OCI-LY7 (cell line): ENCODE measurements around the gene ALKBH3. TPM values are rescaled to one million over a fixed set of nuclear protein-coding genes. Genes with fewer than 3 reads are reported as not detected.

Experiments
- BruUV-seq: library from RNA; stranded (reverse); fragments of 400-500 nt; replicated peaks from 2 replicates; lab custom pipeline; 2021; lab: Mats Ljungman, UMichigan
- CTCF ChIA-PET: fragments of 300-600 bp; sonication (Branson Sonifier 250); formaldehyde crosslinking; loops from one replicate; lab custom pipeline; 2022; ENCODE audit warnings: antibody characterized with exemption; ENCODE audit not compliant: unreplicated experiment; lab: Charles Lee
- POLR2A ChIA-PET: fragments of 300-600 bp; sonication (Branson Sonifier 250); formaldehyde crosslinking; loops from one replicate; lab custom pipeline; 2022; ENCODE audit warnings: antibody characterized with exemption; lab: Charles Lee
- DNase-seq: peaks from one replicate; pipeline ENCODE4 v3.0.0-alpha.2; 2015; ENCODE audit warnings: low spot score
- H2AFZ ChIP-seq: fragments of 200-600 bp; sonication (generic), shearing (Covaris generic); 2 replicates; pipeline ENCODE4 v1.6.1; 2014; ENCODE audit warnings: mild to moderate bottlenecking, antibody characterized with exemption, low read length, moderate library complexity
- H3K27ac ChIP-seq: fragments of 200-600 bp; sonication (generic); 2 replicates; pipeline ENCODE4 v1.5.1; 2014; ENCODE audit warnings: mixed run types, low read depth, mild to moderate bottlenecking, moderate library complexity, low read length, inconsistent platforms; ENCODE audit not compliant: poor library complexity, severe bottlenecking
- H3K36me3 ChIP-seq: fragments of 200-600 bp; sonication (generic); 2 replicates; pipeline ENCODE4 v1.6.1; 2014; ENCODE audit warnings: mild to moderate bottlenecking, antibody characterized with exemption, low read length, moderate library complexity, mixed read lengths; ENCODE audit not compliant: insufficient read depth
- H3K4me1 ChIP-seq: fragments of 200-600 bp; sonication (generic); 2 replicates; pipeline ENCODE4 v1.5.1; 2014; ENCODE audit warnings: mild to moderate bottlenecking, low read length; ENCODE audit not compliant: insufficient read depth, poor library complexity, severe bottlenecking
- H3K4me2 ChIP-seq: fragments of 200-600 bp; sonication (generic); 2 replicates; pipeline ENCODE4 v1.6.1; 2014; ENCODE audit warnings: mild to moderate bottlenecking, low read length
- H3K4me3 ChIP-seq: fragments of 200-600 bp; sonication (generic); 2 replicates; pipeline ENCODE4 v1.5.1; 2014; ENCODE audit warnings: mild to moderate bottlenecking, low read depth, low read length; ENCODE audit not compliant: poor library complexity, severe bottlenecking
- H3K79me2 ChIP-seq: fragments of 200-600 bp; sonication (generic); 2 replicates; pipeline ENCODE4 v1.6.1; 2016; ENCODE audit warnings: low read depth, mild to moderate bottlenecking, low read length, moderate library complexity, mixed read lengths; ENCODE audit not compliant: insufficient read depth
- H3K9me2 ChIP-seq: fragments of 200-600 bp; sonication (generic); 2 replicates; pipeline ENCODE4 v1.6.1; 2016; ENCODE audit warnings: mild to moderate bottlenecking, low read length, mixed read lengths; ENCODE audit not compliant: insufficient read depth
- H3K9me3 ChIP-seq: fragments of 200-600 bp; sonication (generic); 2 replicates; pipeline ENCODE4 v1.6.1; 2014; ENCODE audit warnings: mild to moderate bottlenecking, mixed run types, low read length, mixed read lengths
- H4K20me1 ChIP-seq: fragments of 200-600 bp; sonication (generic); 2 replicates; pipeline ENCODE4 v1.6.1; 2014; ENCODE audit warnings: mild to moderate bottlenecking, antibody characterized with exemption, low read length, moderate library complexity, mixed read lengths; ENCODE audit not compliant: insufficient read depth
- CTCF ChIP-seq: fragments of 200-600 bp; sonication (generic); conservative IDR thresholded peaks from 2 replicates; pipeline ENCODE4 v1.5.1; 2014; ENCODE audit warnings: mild to moderate bottlenecking, antibody characterized with exemption, low read length, moderate library complexity, mixed read lengths
- EZH2phosphoT487 ChIP-seq: fragments of 200-600 bp; sonication (generic); IDR thresholded peaks from 2 replicates; pipeline ENCODE4 v1.6.1; 2018; ENCODE audit warnings: low read depth, borderline replicate concordance, mild to moderate bottlenecking, mixed run types, antibody characterized with exemption, low read length, moderate library complexity, mixed read lengths
- intact Hi-C: fragments of 100-400 bp; cut with micrococcal nuclease; formaldehyde crosslinking; loops from one replicate; pipeline ENCODE4 v1.10.0; 2022; ENCODE audit not compliant: unreplicated experiment
- total RNA-seq, 2 experiments: library from RNA; depleted of rRNA in 1 of 2; stranded (reverse); fragments of >200 nt in 1 of 2; shearing (Covaris generic) in 1 of 2; gene quantifications; 2 replicates each; pipeline ENCODE4 v1.2.3, GENCODE V29; 2014 to 2022

Gene ALKBH3
- total RNA-seq, 2 experiments from 2014 or later = not detected

GRCh38 chr11:43904742-43905535, 24.3 kb downstream of the ALKBH3 start:
- no TSS peak for BruUV-seq
- Histone ChIP-seq H3K9me2 (no peaks in the 10 kb centered on the region), H3K4me1 (no peaks in the 10 kb centered on the region), H3K36me3 (no peaks in the 10 kb centered on the region), H3K79me2 (no peaks in the 10 kb centered on the region), H3K4me2 (no peak overlapping the region), H3K9me3 (no peaks in the 10 kb centered on the region), H4K20me1 (no peaks in the 10 kb centered on the region), H3K27ac (no peak overlapping the region), H2AFZ (no peak overlapping the region), H3K4me3 (no peak overlapping the region)
- intact Hi-C loops = no loop called here
- no peak for TF ChIP-seq EZH2phosphoT487
- no peak for TF ChIP-seq CTCF
- POLR2A ChIA-PET = no interaction called here
- CTCF ChIA-PET = no interaction called here
- no peak for DNase-seq

- TF ChIP-seq EZH2phosphoT487 = no peak
- TF ChIP-seq CTCF = no peak
- CTCF ChIA-PET = no interaction called here
- DNase-seq = no peak
- Histone ChIP-seq H3K36me3 (no peaks in the 10 kb centered on the region), H3K9me2 (no peaks in the 10 kb centered on the region), H3K9me3 (no peaks in the 10 kb centered on the region), H2AFZ (no peak overlapping the region), H4K20me1 (no peaks in the 10 kb centered on the region), H3K4me1 (no peaks in the 10 kb centered on the region), H3K4me3 (no peak overlapping the region), H3K4me2 (no peak overlapping the region), H3K79me2 (no peaks in the 10 kb centered on the region), H3K27ac (no peak overlapping the region)
- POLR2A ChIA-PET = no interaction called here
- no TSS peak for BruUV-seq
- intact Hi-C loops = no loop called here
Observed at GRCh38 chr11:43905813-43906241, 25.2 kb downstream of the ALKBH3 start.
